ENCODE measurements around the gene ULK4.
"Not testable (repeated sequence)": the region's sequence is repeated elsewhere in the genome, so short reads cannot be mapped to it uniquely, and the experiment has no call there.

The ULK4 gene

DNA sequence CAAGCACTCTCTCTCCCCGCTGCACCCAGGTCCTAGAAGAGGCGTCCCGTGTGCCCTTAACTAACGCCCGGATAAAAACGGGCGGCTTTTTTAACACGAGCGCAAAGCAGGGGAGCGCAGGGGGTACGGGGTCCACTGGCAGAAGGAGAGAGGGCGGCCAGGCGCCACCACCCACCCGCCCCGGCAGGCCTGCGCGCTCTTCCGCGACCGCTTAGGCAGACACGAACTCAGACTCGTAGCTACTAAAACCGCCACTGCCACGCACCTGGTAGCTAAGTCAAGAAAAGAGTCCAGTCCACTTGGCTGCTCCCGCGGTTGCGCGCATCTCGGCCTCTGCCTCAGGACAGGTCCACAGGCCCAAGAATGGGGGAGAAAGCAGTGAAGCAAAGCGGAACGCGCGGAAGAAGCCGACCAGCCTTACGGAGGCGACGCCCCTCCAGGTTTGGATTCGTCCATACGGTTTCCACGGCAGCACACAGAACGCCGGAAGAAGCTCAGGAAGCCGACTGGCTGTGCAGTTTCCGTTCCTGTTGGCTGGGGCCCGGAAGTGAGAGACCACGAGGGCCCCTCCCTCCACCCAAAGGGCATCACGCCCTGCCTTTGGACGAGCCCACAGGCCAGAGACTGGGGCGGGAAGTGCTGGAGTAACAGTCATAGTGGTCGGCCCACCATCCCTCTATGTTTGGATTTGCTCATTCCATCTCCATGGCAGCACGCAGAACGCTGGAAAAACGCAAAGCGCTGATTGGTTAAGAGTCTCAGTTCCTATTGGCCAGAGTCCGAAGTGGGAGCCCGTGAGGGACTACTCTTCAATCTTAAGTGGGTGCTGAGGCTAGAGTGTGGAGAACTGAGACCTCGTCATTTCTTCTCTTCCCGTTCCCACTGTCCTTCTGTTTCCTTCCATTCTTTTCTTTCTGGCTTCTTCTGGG lies at the start of gene ULK4:
Gene ULK4, minus strand, starts transcription at position 353 of the 929 bp plus-strand sequence. CDS start 7,344 bp downstream, outside the sequence.
- DNase-seq = peak; percentile 83

GRCh38 chr3:42010530-42010929 lies 48.6 kb upstream of the ULK4 start:
- DNase-seq = no peak

DNA sequence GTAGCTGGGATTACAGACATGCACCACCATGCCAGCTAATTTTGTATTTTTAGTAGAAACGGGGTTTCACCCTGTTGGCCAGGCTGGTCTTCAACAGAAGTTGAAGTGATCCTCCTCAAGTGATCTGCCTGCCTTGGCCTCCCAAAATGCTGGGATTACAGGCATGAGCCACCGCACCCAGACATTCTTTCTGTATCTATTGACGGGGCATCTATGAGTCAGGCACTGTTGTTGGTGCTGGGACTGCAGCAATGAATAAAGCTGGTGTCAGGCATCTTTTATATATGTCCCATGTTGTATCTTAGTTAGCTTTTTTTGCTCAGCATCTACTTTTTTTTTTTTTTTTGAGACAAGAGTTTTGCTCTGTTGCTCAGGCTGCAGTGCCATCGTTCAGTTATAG lies 47.6 kb upstream of the ULK4 start:
- DNase-seq = no peak

GRCh38 chr3:42007785-42008184 lies 45.9 kb upstream of the ULK4 start:
- no peak for DNase-seq

GRCh38 chr3:42005401-42005800 lies 43.5 kb upstream of the ULK4 start:
- DNase-seq = no peak

DNA sequence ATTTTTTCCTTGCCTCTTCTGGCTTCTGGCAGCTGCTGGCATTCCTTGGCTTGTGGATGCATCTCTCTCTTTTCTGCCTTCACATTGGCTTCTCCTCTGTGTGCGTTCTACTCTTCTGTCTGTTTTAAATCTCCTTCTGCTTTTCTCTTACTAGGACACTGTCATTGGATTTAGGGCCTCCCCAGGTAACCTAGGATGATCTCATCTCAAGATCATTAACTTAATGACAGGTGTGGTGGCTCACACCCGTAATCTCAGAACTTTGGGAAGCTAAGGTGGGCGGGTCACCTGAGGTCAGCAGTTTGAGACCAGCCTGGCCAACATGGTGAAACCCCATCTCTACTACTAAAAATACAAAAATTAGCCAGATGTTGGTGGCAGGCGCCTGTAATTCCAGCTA lies 40.9 kb upstream of the ULK4 start:
- no peak for DNase-seq

DNA sequence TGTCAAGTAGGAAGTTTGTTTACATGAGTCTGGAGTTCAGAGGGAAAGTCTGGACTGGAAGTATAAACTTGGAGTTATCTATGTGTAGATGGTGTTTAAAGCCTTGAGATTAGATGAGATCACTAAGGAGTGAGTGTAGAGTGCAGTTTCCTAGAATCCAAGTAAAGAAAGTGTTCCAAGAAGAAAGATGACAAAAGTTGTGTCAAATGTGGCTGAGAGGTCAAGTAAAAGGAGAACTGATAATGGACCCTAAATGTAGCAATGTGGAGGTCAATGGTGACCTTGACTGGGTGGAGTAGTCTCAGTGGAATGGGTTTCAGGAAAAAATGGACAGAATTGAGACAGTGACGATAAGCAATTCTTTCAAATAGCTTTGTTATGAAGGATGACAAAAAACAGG lies 39.9 kb upstream of the ULK4 start:
- no peak for DNase-seq

DNA sequence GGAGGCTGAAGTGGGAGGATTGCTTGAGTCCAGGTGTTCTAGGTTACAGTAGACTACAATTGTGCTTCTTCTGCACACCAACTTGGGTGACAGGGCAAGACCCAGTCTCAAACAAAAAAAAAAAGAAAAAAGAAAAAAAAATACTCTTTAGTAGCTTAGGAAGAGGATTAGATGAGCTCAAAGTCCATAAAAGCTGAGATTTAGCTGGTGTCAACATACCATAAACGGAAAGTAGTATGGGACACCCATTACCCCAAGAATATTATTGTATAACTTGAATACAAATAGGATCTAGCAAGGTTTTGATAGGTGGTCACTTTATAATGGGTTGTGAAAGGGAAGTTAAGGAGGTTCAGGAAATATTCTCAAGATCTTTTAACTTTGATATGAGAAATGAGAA lies 38.0 kb upstream of the ULK4 start:
- no peak for DNase-seq

- no peak for DNase-seq
Observed at GRCh38 chr3:41997702-41998550, 36.0 kb upstream of the ULK4 start.

DNA sequence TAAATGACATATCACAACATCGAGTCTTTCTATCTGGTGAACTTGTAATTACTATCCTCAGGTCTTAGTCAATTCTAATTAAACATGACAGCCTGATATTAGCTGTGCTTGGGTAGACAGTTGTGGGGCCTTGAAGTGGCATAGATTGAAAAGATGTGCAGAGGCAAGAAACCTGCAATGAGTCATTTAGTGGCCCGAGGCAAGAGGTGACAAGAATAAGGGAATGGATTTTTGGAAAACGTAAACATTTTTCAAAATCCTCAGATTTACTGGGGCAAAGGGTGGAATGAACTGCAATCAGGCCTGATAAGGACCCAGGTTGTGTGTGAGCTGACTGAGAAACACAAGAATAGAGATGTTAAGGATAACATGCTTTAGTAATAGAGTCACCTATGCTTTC lies 29.5 kb upstream of the ULK4 start:
- DNase-seq = no peak

DNA sequence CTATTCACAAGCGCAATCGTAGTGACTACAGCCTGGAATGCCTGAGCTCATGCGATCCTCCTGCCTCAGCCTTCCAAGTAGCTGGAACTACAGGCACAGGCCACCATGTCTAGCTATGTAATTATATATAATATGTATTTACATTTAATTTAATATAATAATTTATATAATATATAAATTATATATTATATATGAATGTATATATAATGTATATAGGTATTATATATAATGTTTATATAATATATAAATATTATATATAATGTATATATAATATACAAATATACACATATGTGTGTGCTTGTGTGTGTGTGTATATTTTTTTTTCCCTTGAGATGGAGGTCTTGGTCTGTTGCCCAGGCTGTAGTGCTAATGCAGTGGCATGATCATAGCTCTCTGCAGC lies 27.6 kb upstream of the ULK4 start:
- DNase-seq = no peak

DNA sequence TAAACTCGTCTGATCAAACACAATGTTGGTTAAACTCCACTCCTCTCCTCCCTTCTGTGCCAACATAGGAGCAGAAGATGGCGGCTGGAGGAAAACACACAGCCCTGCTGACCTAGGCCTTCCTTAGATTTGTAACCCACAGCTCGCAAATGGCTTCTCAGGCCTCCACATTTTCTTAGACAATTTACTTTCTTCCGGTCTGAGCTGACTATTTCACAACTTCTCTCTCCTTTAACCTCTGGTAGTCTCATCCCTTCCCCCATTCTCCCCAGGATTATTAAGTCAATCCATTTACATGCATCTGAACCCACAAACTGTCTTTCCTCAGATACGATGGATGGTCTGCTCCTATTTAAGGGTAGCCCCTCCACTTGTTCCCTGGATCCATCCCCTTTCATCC lies 25.7 kb upstream of the ULK4 start:
- no peak for DNase-seq

DNA sequence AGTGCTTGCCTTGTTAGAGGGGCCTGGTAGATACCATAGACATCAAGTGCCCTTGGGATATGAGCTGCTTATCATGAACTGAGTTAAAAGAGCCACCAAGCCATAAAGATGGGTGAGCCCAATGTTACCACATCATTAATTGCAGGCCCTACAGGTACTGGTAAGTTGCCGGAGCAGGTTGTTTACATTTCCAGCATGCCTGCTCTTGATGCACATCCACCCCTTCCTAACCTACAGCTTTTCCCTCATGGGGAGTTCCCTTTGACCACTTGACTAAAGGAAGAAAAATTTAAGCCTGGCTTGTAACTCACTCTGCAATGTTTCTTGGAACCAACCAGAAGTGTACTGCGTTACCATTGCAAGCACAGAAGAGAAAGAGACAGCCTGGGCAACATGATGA lies 24.7 kb upstream of the ULK4 start:
- no peak for DNase-seq

DNA sequence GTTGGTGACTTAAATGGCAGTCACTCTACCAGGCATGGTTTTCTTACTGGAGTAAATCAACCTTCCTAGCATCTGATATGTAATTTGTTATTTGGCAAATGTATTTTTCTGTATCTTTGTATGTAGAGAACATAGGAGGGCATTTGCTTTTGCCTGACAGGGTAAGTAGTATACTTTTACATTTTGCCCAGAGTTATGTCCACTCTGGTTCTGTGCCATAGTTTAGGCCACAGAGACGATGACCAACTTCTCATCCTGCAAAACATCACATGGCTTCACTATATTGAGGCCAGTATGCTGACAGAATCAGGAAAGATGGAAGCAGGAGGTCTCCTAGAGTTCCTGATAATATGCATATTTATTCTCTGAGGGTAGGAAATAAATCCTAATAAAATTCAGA lies 23.1 kb upstream of the ULK4 start:
- no peak for DNase-seq

DNA sequence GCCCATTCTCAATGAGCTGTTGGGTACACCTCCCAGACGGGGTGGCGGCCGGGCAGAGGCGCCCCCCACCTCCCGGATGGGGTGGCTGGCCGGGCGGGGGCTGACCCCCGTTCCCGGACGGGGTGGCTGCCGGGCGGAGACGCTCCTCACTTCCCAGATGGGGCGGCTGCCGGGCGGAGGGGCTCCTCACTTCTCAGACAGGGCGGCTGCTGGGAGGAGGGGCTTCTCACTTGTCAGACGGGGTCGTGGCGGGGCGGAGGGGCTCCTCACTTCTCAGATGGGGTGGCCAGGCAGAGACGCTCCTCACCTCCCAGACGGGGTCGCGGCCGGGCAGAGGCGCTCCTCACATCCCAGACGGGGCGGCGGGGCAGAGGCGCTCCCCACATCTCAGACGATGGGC lies 21.2 kb upstream of the ULK4 start:
- not testable (repeated sequence) for DNase-seq

GRCh38 chr3:41977401-41977800 lies 15.5 kb upstream of the ULK4 start:
- not testable (repeated sequence) for DNase-seq

GRCh38 chr3:41975416-41976103 lies 13.7 kb upstream of the ULK4 start:
- DNase-seq = no peak

GRCh38 chr3:41974223-41974622 lies 12.3 kb upstream of the ULK4 start:
- no peak for DNase-seq

DNA sequence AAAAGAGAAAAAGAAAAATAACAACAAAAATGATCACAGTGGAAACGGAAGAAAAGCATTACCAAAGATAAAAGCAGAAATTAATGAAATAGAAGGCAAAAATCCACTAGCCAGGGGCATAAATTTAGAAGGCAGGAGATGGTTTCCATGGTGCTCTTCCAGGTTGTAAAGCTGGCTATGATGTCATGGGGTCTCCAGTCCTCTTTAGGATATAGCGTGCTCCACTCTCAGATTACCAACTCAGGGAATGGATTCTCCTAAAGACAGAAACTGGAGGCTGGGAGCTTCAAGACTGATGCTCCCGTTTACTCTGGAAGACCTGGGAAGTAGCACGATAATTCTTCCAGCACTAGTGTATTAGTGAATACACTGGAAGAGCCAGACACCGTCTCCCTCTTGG lies 10.9 kb upstream of the ULK4 start:
- DNase-seq = no peak

- DNase-seq = no peak
Observed at GRCh38 chr3:41966206-41966605, 4.3 kb upstream of the ULK4 start.

DNA sequence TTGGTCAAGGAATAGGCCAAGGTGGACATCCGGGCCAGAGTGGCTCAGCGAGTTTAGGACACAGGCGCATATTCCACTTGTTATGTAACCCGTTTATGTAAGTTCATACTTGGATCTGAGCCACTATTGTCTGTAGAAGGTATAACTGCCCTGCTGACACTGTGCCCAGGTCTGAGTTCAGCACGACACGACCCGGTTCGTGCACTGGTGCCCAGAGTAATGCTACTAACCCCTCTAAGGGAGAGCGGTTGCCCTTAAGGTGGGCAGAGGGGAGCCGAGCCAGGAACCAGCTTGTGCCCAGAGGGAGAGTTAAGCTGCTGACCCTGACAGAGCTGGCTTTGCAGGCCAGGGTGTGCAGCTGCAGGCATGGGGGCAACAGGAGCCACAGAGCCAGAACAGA lies 1.9 kb upstream of the ULK4 start:
- no peak for DNase-seq

DNA sequence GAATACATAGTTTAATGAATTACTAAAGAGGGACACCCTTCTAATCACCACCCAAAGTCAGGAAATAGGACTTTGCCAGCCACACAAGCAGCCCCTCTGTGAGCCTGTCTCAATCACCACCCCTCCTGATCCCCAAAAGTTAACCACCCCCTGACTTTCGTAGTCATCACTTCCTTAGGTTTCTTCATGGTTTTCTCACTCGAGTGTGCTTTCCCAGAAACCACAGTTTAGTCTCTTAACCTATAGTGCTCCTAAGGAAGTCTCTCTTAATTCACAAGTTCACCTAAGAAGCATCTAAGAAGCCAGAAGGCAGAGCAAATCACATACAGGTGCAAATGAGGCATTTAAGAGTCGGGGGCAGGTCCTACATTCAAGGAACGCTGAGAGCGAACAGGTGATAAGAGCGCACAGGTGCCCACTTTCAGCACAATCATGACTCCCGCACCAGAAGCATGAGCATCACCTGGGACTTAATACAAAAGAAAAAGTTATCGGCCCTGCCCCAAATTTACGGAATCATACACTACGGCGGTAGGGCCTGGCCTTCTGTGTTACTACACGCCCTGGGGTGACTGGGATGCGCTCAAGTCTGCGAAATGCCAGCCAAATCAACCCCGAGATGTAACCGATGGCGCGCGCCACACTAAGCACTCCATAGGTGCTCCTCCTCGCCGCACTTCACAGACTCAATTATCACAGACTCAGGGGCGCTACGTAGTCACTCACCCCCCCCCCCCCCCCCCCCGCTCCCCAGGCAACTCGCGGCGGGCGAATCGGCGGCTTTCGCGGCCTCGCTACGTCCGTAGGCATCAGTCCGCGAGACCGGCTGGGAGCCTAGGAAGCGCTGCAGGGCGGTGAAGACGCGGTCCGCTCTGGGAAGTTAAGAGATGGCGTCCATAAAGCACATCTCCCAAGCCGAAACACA lies 815 bp downstream of the ULK4 start:
- DNase-seq = no peak
